GM19193 (cell line): Measurements from ENCODE around the gene SLC25A41.

ENCODE experiments used
- POLR2A ChIP-seq: IDR thresholded peaks from 4 replicates; pipeline ENCODE4 v1.6.1; 2011; ENCODE audit not compliant: insufficient read depth, insufficient read length; ENCODE audit errors: extremely low read depth

Gene SLC25A41

GRCh38 chr19:6424195-6424938, 9.2 kb downstream of the SLC25A41 start, which contains the start of gene KHSRP:
Gene KHSRP (minus strand): TSS chr19:6424811. CDS start chr19:6424701, 110 bp downstream.
- TF ChIP-seq POLR2A = peak; percentile 76

- no peak for TF ChIP-seq POLR2A
Observed at GRCh38 chr19:6423499-6424194, 9.9 kb downstream of the SLC25A41 start.

GRCh38 chr19:6421075-6422014, 12.2 kb downstream of the SLC25A41 start:
- no peak for TF ChIP-seq POLR2A

- TF ChIP-seq POLR2A = peak; percentile 15
Observed at GRCh38 chr19:6418562-6418932, 15.0 kb downstream of the SLC25A41 start.

GRCh38 chr19:6417713-6418561, 15.6 kb downstream of the SLC25A41 start:
- TF ChIP-seq POLR2A = no peak

- TF ChIP-seq POLR2A = no peak
Observed at GRCh38 chr19:6416658-6417405, 16.7 kb downstream of the SLC25A41 start.

- no peak for TF ChIP-seq POLR2A
Observed at GRCh38 chr19:6415591-6416190, 17.9 kb downstream of the SLC25A41 start.

- TF ChIP-seq POLR2A = no peak
Observed at GRCh38 chr19:6414793-6415590, 18.6 kb downstream of the SLC25A41 start.

- TF ChIP-seq POLR2A = no peak
Observed at GRCh38 chr19:6413721-6414643, 19.6 kb downstream of the SLC25A41 start.

GRCh38 chr19:6413291-6413690, 20.3 kb downstream of the SLC25A41 start:
- no peak for TF ChIP-seq POLR2A

- no peak for TF ChIP-seq POLR2A
Observed at GRCh38 chr19:6412447-6413091, 21.0 kb downstream of the SLC25A41 start.
